ENCODE results near the gene BRIP1.

BRIP1 gene

GRCh38 chr17:61757168-61757567 is 106.2 kb downstream of the BRIP1 start:
- no peak for DNase-seq (ENCODE audit: low spot score)

GRCh38 chr17:61756561-61756960 is 106.8 kb downstream of the BRIP1 start:
- DNase-seq (ENCODE audit: low spot score): no peak

- DNase-seq (ENCODE audit: low spot score): no peak
Measured at GRCh38 chr17:61755668-61756067, 107.7 kb downstream of the BRIP1 start.

GRCh38 chr17:61755078-61755477 is 108.2 kb downstream of the BRIP1 start:
- no peak for DNase-seq (ENCODE audit: low spot score)

GRCh38 chr17:61754124-61754523 is 109.2 kb downstream of the BRIP1 start:
- DNase-seq (ENCODE audit: low spot score): no peak

- DNase-seq (ENCODE audit: low spot score): no peak
Measured at GRCh38 chr17:61753696-61754095, 109.6 kb downstream of the BRIP1 start.

GRCh38 chr17:61750656-61751055 is 112.7 kb downstream of the BRIP1 start:
- DNase-seq (ENCODE audit: low spot score): no peak

- no peak for DNase-seq (ENCODE audit: low spot score)
Measured at GRCh38 chr17:61749823-61750404, 113.4 kb downstream of the BRIP1 start.

- no peak for DNase-seq (ENCODE audit: low spot score)
Measured at GRCh38 chr17:61746248-61746985, 116.9 kb downstream of the BRIP1 start.

GRCh38 chr17:61744804-61745203 is 118.5 kb downstream of the BRIP1 start:
- DNase-seq (ENCODE audit: low spot score): no peak

- DNase-seq (ENCODE audit: low spot score): no peak
Measured at GRCh38 chr17:61744252-61744651, 119.1 kb downstream of the BRIP1 start.

GRCh38 chr17:61743766-61744165 is 119.6 kb downstream of the BRIP1 start:
- no peak for DNase-seq (ENCODE audit: low spot score)

GRCh38 chr17:61739002-61739401 is 124.3 kb downstream of the BRIP1 start:
- DNase-seq (ENCODE audit: low spot score): no peak

- no peak for DNase-seq (ENCODE audit: low spot score)
Measured at GRCh38 chr17:61738249-61738648, 125.1 kb downstream of the BRIP1 start.

GRCh38 chr17:61737820-61738219 is 125.5 kb downstream of the BRIP1 start:
- DNase-seq (ENCODE audit: low spot score): no peak

GRCh38 chr17:61736438-61736837 is 126.9 kb downstream of the BRIP1 start:
- DNase-seq (ENCODE audit: low spot score): no peak

- DNase-seq (ENCODE audit: low spot score): no peak
Measured at GRCh38 chr17:61735807-61736206, 127.5 kb downstream of the BRIP1 start.

GRCh38 chr17:61734466-61734865 is 128.9 kb downstream of the BRIP1 start:
- DNase-seq (ENCODE audit: low spot score): no peak

GRCh38 chr17:61734012-61734411 is 129.3 kb downstream of the BRIP1 start:
- no peak for DNase-seq (ENCODE audit: low spot score)

- no peak for DNase-seq (ENCODE audit: low spot score)
Measured at GRCh38 chr17:61733021-61733420, 130.3 kb downstream of the BRIP1 start.

GRCh38 chr17:61732169-61732568 is 131.2 kb downstream of the BRIP1 start:
- DNase-seq (ENCODE audit: low spot score): no peak

GRCh38 chr17:61731330-61731729 is 132.0 kb downstream of the BRIP1 start:
- DNase-seq (ENCODE audit: low spot score): no peak

GRCh38 chr17:61729690-61730268 is 133.5 kb downstream of the BRIP1 start:
- DNase-seq (ENCODE audit: low spot score): no peak

Measured in putamen (tissue), 1 donor.